Adrenal gland (tissue), 12 donors: Measurements from ENCODE around the gene IL10. TPM values are rescaled to one million over a fixed set of nuclear protein-coding genes. Genes with fewer than 3 reads are reported as not detected.

Experiments
- DNase-seq, 7 donors: peaks; one replicate each; pipeline ENCODE4 v3.0.0-alpha.2; 2019 to 2020
- H3K27ac ChIP-seq, 5 donors: fragments of 200-600 bp; sonication (generic) in 4 of 5; 1 replicate in 3 of 5; 2 replicates in 2 of 5; pipeline versions ENCODE4 v1.5.1 to v1.8.0; 2016 to 2020; ENCODE audit warnings: mild to moderate bottlenecking in 1 of 5
- H3K27me3 ChIP-seq: fragments of 200-600 bp; 2 replicates; pipeline ENCODE4 v1.8.0; 2021
- H3K36me3 ChIP-seq, 2 donors: fragments of 200-600 bp; replicated peaks in 1 of 2; 1 replicate in 1 of 2; 2 replicates in 1 of 2; pipeline versions ENCODE4 v1.5.1 to v1.8.0; 2018 to 2022
- H3K4me1 ChIP-seq, 2 donors: fragments of 200-600 bp; replicated peaks in 1 of 2; 1 replicate in 1 of 2; 2 replicates in 1 of 2; pipeline versions ENCODE4 v1.5.1 to v1.8.0; 2018 to 2021
- H3K4me3 ChIP-seq, 4 donors: fragments of 200-600 bp; sonication (generic) in 3 of 4; one replicate each; pipeline ENCODE4 v1.5.1; 2016 to 2018
- H3K9me3 ChIP-seq, 3 donors: fragments of 200-600 bp; sonication (generic) in 1 of 3; replicated peaks in 1 of 3; 1 replicate in 2 of 3; 2 replicates in 1 of 3; pipeline versions ENCODE4 v1.5.1 to v1.8.0; 2016 to 2021
- POLR2A ChIP-seq, 2 donors: fragments of 450-650 bp; IDR thresholded peaks; one replicate each; pipeline ENCODE4 v1.6.1; 2017; ENCODE audit warnings: antibody characterized with exemption in 2 of 2, mild to moderate bottlenecking in 2 of 2, moderate library complexity in 1 of 2
- WGBS, 4 donors: extraction: QIAGEN DNeasy Blood & Tissue Kit in 2 of 4; methylation state at CpG; one replicate each; pipeline versions ENCODE4 v1.1.5 to v1.1.7; 2013 to 2017; 5-methylcytosine and 5-hydroxymethylcytosine counted together
- intact Hi-C, 2 donors: fragments of 100-400 bp; cut with DNase I; formaldehyde crosslinking; loops; one replicate each; pipeline versions ENCODE4 v1.14.1 to v1.15.0; 2022 to 2023
- polyA plus RNA-seq, 3 donors: library from polyadenylated mRNA; stranded (reverse); fragments of 200-250 nt in 2 of 3; fragments of 350-450 nt in 1 of 3; fragmentation: Illumina TruSeq in 1 of 3; extraction: RNeasy Lipid Tissue Mini Kit (QIAGEN cat#74804) in 1 of 3; gene quantifications; one replicate each; pipeline ENCODE4 v1.2.3, GENCODE V29; 2013 to 2014
- total RNA-seq, 9 donors: library from RNA; depleted of rRNA in 4 of 9; stranded (reverse); fragments of >200 nt in 4 of 9; fragments of 120-200 nt in 1 of 9; fragmentation: NEBNext Ultra II Directional in 1 of 9; extraction: Animal tissue kit (Norgen Biotek cat#: 25700) in 1 of 9; gene quantifications; one replicate each; pipeline versions ENCODE4 v1.1.0 to v1.2.4, GENCODE V29; 2013 to 2023
- TF ChIP-seq, protein P1 (sequence below), 6 experiments: fragments of 450-650 bp in 4 of 6; fragments of 200-600 bp in 2 of 6; sonication (generic) in 1 of 6; IDR thresholded peaks; 1 replicate in 5 of 6; 2 replicates in 1 of 6; pipeline versions ENCODE4 v1.5.1 to v1.8.0; 2016 to 2021; ENCODE audit warnings: antibody characterized with exemption in 6 of 6, mild to moderate bottlenecking in 2 of 6, moderate library complexity in 1 of 6
- donor health status: healthy with polysubstance abuse.
- donor health status: Bipolar disorder and iron deficiency.
- donor health status: DM: yes; HTN: yes; CAD: no.
- donor health status: DM: no; HTN: no; CAD: no.
- donor health status: DM: no; HTN: no; CAD: no.
- donor health status: DM: yes; HTN: yes; CAD: no.

IL10 gene
- total and polyA plus RNA-seq, 12 donors, result 0.33 to 8.5 (median 2.9) TPM

DNA sequence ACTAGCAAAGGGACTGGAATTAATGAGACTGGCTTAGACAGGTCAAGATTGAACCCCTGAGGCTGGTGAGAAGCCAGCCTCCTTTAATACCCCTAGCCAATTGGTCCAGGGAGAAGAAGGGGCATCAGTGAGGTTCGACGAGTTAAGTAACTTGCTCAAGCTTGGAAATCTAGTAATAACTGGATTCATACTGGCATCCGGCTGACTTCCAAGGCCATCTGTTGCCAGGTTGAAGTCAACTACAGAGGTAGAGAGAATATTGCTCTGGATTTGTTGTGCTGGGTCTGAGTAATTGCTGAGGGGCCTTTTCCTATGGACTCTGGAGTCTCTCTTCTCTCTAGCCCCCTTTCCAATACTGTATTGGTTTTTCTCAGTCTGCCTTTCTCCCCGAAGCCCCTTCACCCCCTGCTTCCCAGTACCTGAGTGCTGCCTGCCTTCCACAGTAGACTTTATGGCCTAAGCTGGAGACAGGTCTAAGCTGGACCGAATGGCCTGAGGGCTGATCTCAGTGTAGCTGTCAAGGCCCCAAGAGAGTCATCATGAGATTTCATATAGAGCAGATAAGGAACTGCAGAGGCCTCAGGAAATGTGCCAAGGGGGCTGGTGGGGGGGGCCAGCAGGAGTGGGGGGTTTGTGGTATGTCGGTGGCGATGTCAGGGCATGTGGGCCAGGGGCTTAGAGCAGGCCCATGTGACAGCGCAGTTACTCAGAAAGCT is 44.2 kb downstream of the IL10 start:
- Histone ChIP-seq H3K4me3 (no peak overlapping the region), H3K27me3 (no peaks in the 10 kb centered on the region), H3K36me3 (peaks cover 0 to 43% of the 10 kb centered on the region in 2 donors), H3K27ac (peak overlapping the region in 1 of 5 donors; percentile 38), H3K4me1 (peaks cover 17 to 51% of the 10 kb centered on the region in 2 donors), H3K9me3 (no peaks in the 10 kb centered on the region)
- TF ChIP-seq POLR2A (IDR thresholded peaks at IDR 0.05), result no peak
- TF ChIP-seq, protein P1, sequence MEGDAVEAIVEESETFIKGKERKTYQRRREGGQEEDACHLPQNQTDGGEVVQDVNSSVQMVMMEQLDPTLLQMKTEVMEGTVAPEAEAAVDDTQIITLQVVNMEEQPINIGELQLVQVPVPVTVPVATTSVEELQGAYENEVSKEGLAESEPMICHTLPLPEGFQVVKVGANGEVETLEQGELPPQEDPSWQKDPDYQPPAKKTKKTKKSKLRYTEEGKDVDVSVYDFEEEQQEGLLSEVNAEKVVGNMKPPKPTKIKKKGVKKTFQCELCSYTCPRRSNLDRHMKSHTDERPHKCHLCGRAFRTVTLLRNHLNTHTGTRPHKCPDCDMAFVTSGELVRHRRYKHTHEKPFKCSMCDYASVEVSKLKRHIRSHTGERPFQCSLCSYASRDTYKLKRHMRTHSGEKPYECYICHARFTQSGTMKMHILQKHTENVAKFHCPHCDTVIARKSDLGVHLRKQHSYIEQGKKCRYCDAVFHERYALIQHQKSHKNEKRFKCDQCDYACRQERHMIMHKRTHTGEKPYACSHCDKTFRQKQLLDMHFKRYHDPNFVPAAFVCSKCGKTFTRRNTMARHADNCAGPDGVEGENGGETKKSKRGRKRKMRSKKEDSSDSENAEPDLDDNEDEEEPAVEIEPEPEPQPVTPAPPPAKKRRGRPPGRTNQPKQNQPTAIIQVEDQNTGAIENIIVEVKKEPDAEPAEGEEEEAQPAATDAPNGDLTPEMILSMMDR (IDR thresholded peaks at IDR 0.05), result no peak
- DNase-seq, result peak in 1 of 7 donors; percentile 52
- 53 to 68% (median 58%) methylated on average over 7 to 8 of the region's 8 CpGs for WGBS, 4 donors
- intact Hi-C loops, result loop anchor here in 1 of 2 donors (10.0 kb wide), 1 partner anchor 93 kb away; the partner anchor contains the start of gene DYRK3

GRCh38 chr1:206725109-206725963 is 47.0 kb downstream of the IL10 start:
- TF ChIP-seq, protein P1 (IDR thresholded peaks at IDR 0.05), result peak; percentile 39 to 52 (median 46)
- no peak for TF ChIP-seq POLR2A (IDR thresholded peaks at IDR 0.05)
- H3K27ac ChIP-seq, result no peak overlapping the region
- intact Hi-C loops, result loop anchor here in 1 of 2 donors (10.0 kb wide), 1 partner anchor 91 kb away; the partner anchor contains the start of gene DYRK3
- no peak overlapping the region for H3K4me3 ChIP-seq
- peak in 5 of 7 donors; percentile 49 to 70 (median 62) for DNase-seq
- H3K9me3 ChIP-seq, result no peaks in the 10 kb centered on the region
- peaks cover 19 to 59% of the 10 kb centered on the region in 2 donors for H3K4me1 ChIP-seq
- no peaks in the 10 kb centered on the region for H3K27me3 ChIP-seq
- peaks cover 0 to 15% of the 10 kb centered on the region in 2 donors for H3K36me3 ChIP-seq
- 72 to 78% (median 75%) methylated on average over 9 of the region's 9 CpGs for WGBS, 4 donors

DNA sequence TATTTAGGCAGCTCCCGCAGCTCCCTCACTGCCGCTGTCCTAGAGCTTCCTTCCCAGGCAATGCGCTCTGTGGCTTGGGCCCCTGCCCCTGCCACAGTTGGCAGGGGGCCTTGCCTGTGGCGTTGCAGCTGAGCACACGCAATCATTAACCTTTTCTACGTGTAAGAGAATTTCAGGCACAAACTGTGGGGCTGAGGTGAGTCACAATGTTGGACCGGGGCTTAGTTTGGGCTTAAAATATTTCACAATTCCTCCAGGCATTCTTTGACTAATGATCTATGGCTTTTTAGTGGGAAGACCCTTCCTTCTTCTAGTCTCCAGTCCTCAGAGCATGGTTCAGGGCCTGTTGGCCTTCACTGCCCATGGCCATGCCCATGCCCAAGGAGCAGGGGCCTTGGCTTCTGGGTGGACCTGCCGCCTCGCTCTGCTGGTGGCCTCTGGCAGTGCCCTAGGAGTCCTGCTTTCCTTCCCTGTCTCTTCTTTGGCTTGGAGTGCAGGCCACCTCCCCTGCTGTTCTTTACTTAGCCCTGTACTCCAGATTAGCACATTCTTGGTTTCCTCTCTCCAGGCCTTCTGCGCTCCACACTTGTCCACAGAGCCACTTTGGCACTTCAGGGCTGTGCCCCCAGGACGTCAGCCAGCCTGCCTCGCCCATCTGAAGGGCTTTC is 48.4 kb downstream of the IL10 start:
- H3K9me3 ChIP-seq, result no peaks in the 10 kb centered on the region
- TF ChIP-seq POLR2A (IDR thresholded peaks at IDR 0.05), result peak in 1 of 2 donors; percentile 57
- TF ChIP-seq, protein P1 (IDR thresholded peaks at IDR 0.05), result peak in 4 of 6 experiments; percentile 30 to 45 (median 34)
- H3K27me3 ChIP-seq, result no peaks in the 10 kb centered on the region
- H3K27ac ChIP-seq, result peak overlapping the region; percentile 10 to 87 (median 70)
- intact Hi-C loops, result loop anchor here in 1 of 2 donors (5.0 to 10.0 kb wide), 2 partner anchors 37 to 89 kb away; partner anchors contain the start of gene DYRK3
- WGBS, 4 donors, result 34 to 44% (median 40%) methylated on average over 10 to 12 of the region's 12 CpGs
- peaks cover 0 to under 1% of the 10 kb centered on the region in 2 donors for H3K36me3 ChIP-seq
- peak; percentile 62 to 84 (median 79) for DNase-seq
- peaks cover 19 to 65% of the 10 kb centered on the region in 2 donors for H3K4me1 ChIP-seq
- H3K4me3 ChIP-seq, result peak overlapping the region in 1 of 4 donors; percentile 18
